ENCODE results near the gene ADGRV1.
"Not testable (repeated sequence)": the region's sequence is repeated elsewhere in the genome, so short reads cannot be mapped to it uniquely, and the experiment has no call there.

ADGRV1 gene

GRCh38 chr5:91024206-91024605 is 465.6 kb downstream of the ADGRV1 start:
- no peak for DNase-seq (ENCODE audit: low read depth in 4 of 4, low spot score in 1 of 4)

GRCh38 chr5:91024727-91025126 is 466.1 kb downstream of the ADGRV1 start:
- DNase-seq (ENCODE audit: low read depth in 4 of 4, low spot score in 1 of 4) = no peak

GRCh38 chr5:91025449-91025848 is 466.9 kb downstream of the ADGRV1 start:
- DNase-seq (ENCODE audit: low read depth in 4 of 4, low spot score in 1 of 4) = no peak

- no peak for DNase-seq (ENCODE audit: low read depth in 4 of 4, low spot score in 1 of 4)
These were observed 467.4 kb downstream of the ADGRV1 start for GRCh38 chr5:91025956-91026355.

- DNase-seq (ENCODE audit: low read depth in 4 of 4, low spot score in 1 of 4) = no peak
These were observed 467.9 kb downstream of the ADGRV1 start for GRCh38 chr5:91026466-91026865.

GRCh38 chr5:91027405-91028139 is 469.0 kb downstream of the ADGRV1 start:
- no peak for DNase-seq (ENCODE audit: low read depth in 4 of 4, low spot score in 1 of 4)

- DNase-seq (ENCODE audit: low read depth in 4 of 4, low spot score in 1 of 4) = no peak
These were observed 469.9 kb downstream of the ADGRV1 start for GRCh38 chr5:91028499-91028956.

GRCh38 chr5:91030521-91031401 is 472.2 kb downstream of the ADGRV1 start:
- no peak for DNase-seq (ENCODE audit: low read depth in 4 of 4, low spot score in 1 of 4)

GRCh38 chr5:91031402-91031752 is 472.8 kb downstream of the ADGRV1 start:
- DNase-seq (ENCODE audit: low read depth in 4 of 4, low spot score in 1 of 4) = no peak

GRCh38 chr5:91032125-91032524 is 473.5 kb downstream of the ADGRV1 start:
- DNase-seq (ENCODE audit: low read depth in 4 of 4, low spot score in 1 of 4) = no peak

GRCh38 chr5:91033370-91033769 is 474.8 kb downstream of the ADGRV1 start:
- DNase-seq (ENCODE audit: low read depth in 4 of 4, low spot score in 1 of 4) = no peak

- DNase-seq (ENCODE audit: low read depth in 4 of 4, low spot score in 1 of 4) = no peak
These were observed 479.7 kb downstream of the ADGRV1 start for GRCh38 chr5:91038180-91038808.

GRCh38 chr5:91041132-91041531 is 482.5 kb downstream of the ADGRV1 start:
- DNase-seq (ENCODE audit: low read depth in 4 of 4, low spot score in 1 of 4) = not testable (repeated sequence)

GRCh38 chr5:91042247-91042935 is 483.8 kb downstream of the ADGRV1 start:
- DNase-seq (ENCODE audit: low read depth in 4 of 4, low spot score in 1 of 4) = no peak

- DNase-seq (ENCODE audit: low read depth in 4 of 4, low spot score in 1 of 4) = no peak
These were observed 484.3 kb downstream of the ADGRV1 start for GRCh38 chr5:91042936-91043255.

GRCh38 chr5:91048073-91048472 is 489.5 kb downstream of the ADGRV1 start:
- no peak for DNase-seq (ENCODE audit: low read depth in 4 of 4, low spot score in 1 of 4)

GRCh38 chr5:91049112-91049511 is 490.5 kb downstream of the ADGRV1 start:
- no peak for DNase-seq (ENCODE audit: low read depth in 4 of 4, low spot score in 1 of 4)

- DNase-seq (ENCODE audit: low read depth in 4 of 4, low spot score in 1 of 4) = no peak
These were observed 491.2 kb downstream of the ADGRV1 start for GRCh38 chr5:91049800-91050199.

GRCh38 chr5:91052411-91052810 is 493.8 kb downstream of the ADGRV1 start:
- not testable (repeated sequence) for DNase-seq (ENCODE audit: low read depth in 4 of 4, low spot score in 1 of 4)

GRCh38 chr5:91052977-91053740 is 494.6 kb downstream of the ADGRV1 start:
- DNase-seq (ENCODE audit: low read depth in 4 of 4, low spot score in 1 of 4) = no peak

- DNase-seq (ENCODE audit: low read depth in 4 of 4, low spot score in 1 of 4) = no peak
These were observed 495.1 kb downstream of the ADGRV1 start for GRCh38 chr5:91053741-91054025.
